K562 (cell line): ENCODE results near the gene ABHD17C. TPM values are rescaled to one million over a fixed set of nuclear protein-coding genes. Genes with fewer than 3 reads are reported as not detected.

ENCODE experiments used
- BACH1 ChIP-seq: fragments of 200-800 bp; sonication (Bioruptor generic); IDR thresholded peaks from 2 replicates; pipeline ENCODE4 v1.6.1; 2016; ENCODE audit warnings: missing genetic modification characterization, missing compliant biosample characterization
- CTBP1 ChIP-seq: fragments of 450-650 bp; IDR thresholded peaks from 2 replicates; pipeline ENCODE4 v1.6.1; 2016; ENCODE audit warnings: borderline replicate concordance
- FOSL1 ChIP-seq: fragments of 200-800 bp; sonication (Bioruptor generic); conservative IDR thresholded peaks from 2 replicates; pipeline ENCODE4 v1.6.1; 2016; ENCODE audit warnings: missing genetic modification characterization, missing compliant biosample characterization
- NR4A1 ChIP-seq, 2 experiments: fragments of 250-450 bp in 1 of 2; fragments of 450-650 bp in 1 of 2; sonication (Bioruptor Pico) in 1 of 2; IDR thresholded peaks; 2 replicates each; pipeline versions ENCODE4 v1.4.0 to v1.6.1; 2016 to 2020; ENCODE audit warnings: mild to moderate bottlenecking in 2 of 2, missing compliant biosample characterization in 1 of 2, missing genetic modification characterization in 1 of 2, moderate library complexity in 1 of 2
- RFX5 ChIP-seq: IDR thresholded peaks from 2 replicates; pipeline ENCODE4 v1.6.1; 2011; ENCODE audit warnings: low read depth, mild to moderate bottlenecking, improper control_type of control experiment, low read length
- YY1 ChIP-seq, 3 experiments: IDR thresholded peaks; 2 replicates each; pipeline ENCODE4 v1.6.1; 2011; ENCODE audit warnings: low read length in 2 of 3, mild to moderate bottlenecking in 2 of 3, moderate library complexity in 2 of 3, borderline replicate concordance in 1 of 3, control low read depth in 1 of 3, low read depth in 1 of 3; ENCODE audit not compliant: insufficient read depth in 3 of 3, insufficient replicate concordance in 2 of 3, control insufficient read depth in 1 of 3, insufficient read length in 1 of 3; ENCODE audit errors: extremely low read depth in 1 of 3
- ZNF197 ChIP-seq: fragments of 200-800 bp; sonication (Bioruptor generic); IDR thresholded peaks from 2 replicates; pipeline ENCODE4 v1.6.1; 2016; ENCODE audit warnings: low read depth, missing genetic modification characterization, missing compliant biosample characterization
- ZNF239 ChIP-seq: fragments of 250-450 bp; sonication (Bioruptor Pico); IDR thresholded peaks from 2 replicates; pipeline ENCODE4 v1.4.0; 2020; ENCODE audit warnings: mild to moderate bottlenecking
- ZNF395 ChIP-seq: fragments of 200-800 bp; sonication (Bioruptor generic); IDR thresholded peaks from 2 replicates; pipeline ENCODE4 v1.6.1; 2017; ENCODE audit warnings: missing genetic modification characterization, missing compliant biosample characterization
- ZNF583 ChIP-seq: fragments of 250-450 bp; sonication (Bioruptor Pico); IDR thresholded peaks from 2 replicates; pipeline ENCODE4 v1.4.0; 2020
- polyA plus RNA-seq, 8 experiments: library from polyadenylated mRNA; depleted of rRNA in 4 of 8; stranded (reverse) in 5 of 8; unstranded in 3 of 8; fragments of >200 nt; fragmentation: Nextera tagmentation in 2 of 8; fragmentation: Illumina TruSeq in 1 of 8; extraction: Ambion mirVana in 2 of 8; extraction: Trizol in 1 of 8; gene quantifications; 2 replicates each; pipeline versions ENCODE4 v1.2.1 to v1.2.3, GENCODE V29; 2011 to 2014; ENCODE audit warnings: inconsistent platforms in 1 of 8, missing spikeins in 1 of 8
- total RNA-seq, 7 experiments: library from RNA; depleted of rRNA in 6 of 7; stranded (reverse); fragments of >200 nt in 6 of 7; fragmentation: Illumina TruSeq in 2 of 7; extraction: Trizol in 2 of 7; gene quantifications; 2 replicates each; pipeline versions ENCODE4 v1.2.1 to v1.2.3, GENCODE V29; 2011 to 2021; ENCODE audit warnings: low replicate concordance in 1 of 7

Gene ABHD17C
- total and polyA plus RNA-seq, 9 of the 15 experiments (the other 6 are each of a cell fraction or from before 2014, with no cell fraction given) = 0.04 to 0.42 (median 0.19) TPM; not detected in 1

- TF ChIP-seq YY1 (IDR thresholded peaks at IDR 0.05; ENCODE audit: borderline replicate concordance in 1 of 3, control insufficient read depth in 1 of 3, extremely low read depth in 1 of 3, insufficient read depth in 3 of 3, insufficient read length in 1 of 3, insufficient replicate concordance in 2 of 3, low read depth in 1 of 3, low read length in 2 of 3) = peak in 1 of 3 experiments; percentile 43
- no peak for TF ChIP-seq RFX5
- 0 out of 2 replicates have a peak, but pooled peaks have one; percentile 15 for TF ChIP-seq ZNF583
- TF ChIP-seq ZNF395 (CRISPR knock-in tag) = peak; percentile 93; the same call in 1 of the 2 replicates
- TF ChIP-seq ZNF239 (CRISPR knock-in tag) = peak; percentile 48
- TF ChIP-seq ZNF197 = 0 out of 2 replicates have a peak, but pooled peaks have one; percentile 70
- no peak for TF ChIP-seq NR4A1 (CRISPR knock-in tag; IDR thresholded peaks at IDR 0.05)
- peak; percentile 49; the same call in 1 of the 2 replicates for TF ChIP-seq NR4A1 (tag; IDR thresholded peaks at IDR 0.05)
- TF ChIP-seq FOSL1 = 0 out of 2 replicates have a peak, but pooled peaks have one; percentile 19
- peak; percentile 86 for TF ChIP-seq BACH1 (tag)
- TF ChIP-seq CTBP1 = no peak
Measured at GRCh38 chr15:80769829-80770705, 75.0 kb downstream of the ABHD17C start (continued).
